ENCODE results near the gene TSPAN16.

The TSPAN16 gene

GRCh38 chr19:11361037-11361770 lies 65.2 kb downstream of the TSPAN16 start:
- DNase-seq (ENCODE audit: low read depth), result no peak
- H3K4me3 ChIP-seq (ENCODE audit: low read depth, low read length), result no peak overlapping the region
- TF ChIP-seq, protein P1, sequence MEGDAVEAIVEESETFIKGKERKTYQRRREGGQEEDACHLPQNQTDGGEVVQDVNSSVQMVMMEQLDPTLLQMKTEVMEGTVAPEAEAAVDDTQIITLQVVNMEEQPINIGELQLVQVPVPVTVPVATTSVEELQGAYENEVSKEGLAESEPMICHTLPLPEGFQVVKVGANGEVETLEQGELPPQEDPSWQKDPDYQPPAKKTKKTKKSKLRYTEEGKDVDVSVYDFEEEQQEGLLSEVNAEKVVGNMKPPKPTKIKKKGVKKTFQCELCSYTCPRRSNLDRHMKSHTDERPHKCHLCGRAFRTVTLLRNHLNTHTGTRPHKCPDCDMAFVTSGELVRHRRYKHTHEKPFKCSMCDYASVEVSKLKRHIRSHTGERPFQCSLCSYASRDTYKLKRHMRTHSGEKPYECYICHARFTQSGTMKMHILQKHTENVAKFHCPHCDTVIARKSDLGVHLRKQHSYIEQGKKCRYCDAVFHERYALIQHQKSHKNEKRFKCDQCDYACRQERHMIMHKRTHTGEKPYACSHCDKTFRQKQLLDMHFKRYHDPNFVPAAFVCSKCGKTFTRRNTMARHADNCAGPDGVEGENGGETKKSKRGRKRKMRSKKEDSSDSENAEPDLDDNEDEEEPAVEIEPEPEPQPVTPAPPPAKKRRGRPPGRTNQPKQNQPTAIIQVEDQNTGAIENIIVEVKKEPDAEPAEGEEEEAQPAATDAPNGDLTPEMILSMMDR (IDR thresholded peaks at IDR 0.05; ENCODE audit: insufficient read depth, low read depth, low read length, missing control alignments), result no peak

DNA sequence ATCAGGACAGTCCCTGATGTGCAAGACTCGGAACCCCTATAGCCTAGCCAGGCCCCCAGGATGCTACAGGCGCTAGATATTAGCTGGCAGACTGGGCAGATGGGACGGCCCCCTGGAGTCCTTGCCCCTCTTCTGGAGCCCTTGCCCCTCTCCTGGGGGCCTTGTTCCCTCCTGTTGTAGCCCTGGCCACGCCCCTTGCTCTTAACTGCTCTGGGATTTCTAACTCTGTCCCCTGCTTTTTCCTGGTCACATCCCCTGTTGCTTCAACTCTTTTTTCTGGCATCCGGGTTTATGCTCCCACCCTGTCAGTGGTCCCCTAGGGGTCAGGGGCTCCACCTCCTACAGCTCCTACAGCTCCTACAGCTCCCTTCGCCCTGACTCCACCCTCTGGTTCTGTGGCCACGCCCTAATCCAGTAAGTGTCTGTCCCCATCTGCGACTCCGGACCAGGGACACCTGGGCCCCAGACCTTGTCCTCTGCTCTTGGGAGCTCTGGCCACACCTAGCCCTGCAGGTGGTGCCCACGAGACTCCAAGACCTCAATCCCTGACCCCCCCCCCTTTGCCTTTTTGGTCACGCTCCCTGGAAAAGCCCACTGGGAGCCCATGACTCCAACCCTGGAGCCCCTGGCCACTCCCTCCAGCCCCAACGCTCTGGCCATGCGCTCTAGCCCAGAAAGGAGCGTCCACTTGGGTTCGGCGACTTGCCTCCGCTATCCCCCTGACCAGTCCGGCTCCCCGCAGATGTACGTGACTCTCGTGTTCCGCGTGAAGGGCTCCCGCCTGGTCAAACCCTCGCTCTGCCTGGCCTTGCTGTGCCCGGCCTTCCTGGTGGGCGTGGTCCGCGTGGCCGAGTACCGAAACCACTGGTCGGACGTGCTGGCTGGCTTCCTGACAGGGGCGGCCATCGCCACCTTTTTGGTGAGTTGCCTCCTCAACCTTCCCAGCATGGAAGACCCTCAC lies 66.1 kb downstream of the TSPAN16 start:
- H3K4me3 ChIP-seq (ENCODE audit: low read depth, low read length), result no peak overlapping the region
- no peak for DNase-seq (ENCODE audit: low read depth)
- TF ChIP-seq, protein P1 (IDR thresholded peaks at IDR 0.05; ENCODE audit: insufficient read depth, low read depth, low read length, missing control alignments), result no peak

DNA sequence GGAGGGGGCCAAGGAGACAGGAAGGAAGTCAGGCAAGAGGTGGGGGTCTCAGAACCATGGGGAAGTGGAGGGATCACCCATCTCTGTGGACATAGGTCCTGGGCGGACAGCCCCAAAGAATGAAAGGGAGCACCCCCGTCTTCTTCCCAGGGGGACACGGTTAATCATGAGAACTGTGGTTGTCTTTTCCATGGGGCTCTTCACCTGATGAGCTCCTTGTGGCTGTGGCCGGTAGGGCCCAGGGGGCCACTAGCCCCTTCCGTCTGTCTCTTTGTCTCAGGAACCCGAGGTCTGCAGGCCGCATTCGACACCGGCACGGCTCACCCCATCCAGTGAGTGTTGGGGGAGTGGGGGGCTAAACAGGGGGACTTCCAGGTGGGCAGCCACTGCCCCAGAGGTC lies 67.9 kb downstream of the TSPAN16 start:
- H3K4me3 ChIP-seq (ENCODE audit: low read depth, low read length), result no peak overlapping the region
- DNase-seq (ENCODE audit: low read depth), result no peak
- TF ChIP-seq, protein P1 (IDR thresholded peaks at IDR 0.05; ENCODE audit: insufficient read depth, low read depth, low read length, missing control alignments), result no peak

DNA sequence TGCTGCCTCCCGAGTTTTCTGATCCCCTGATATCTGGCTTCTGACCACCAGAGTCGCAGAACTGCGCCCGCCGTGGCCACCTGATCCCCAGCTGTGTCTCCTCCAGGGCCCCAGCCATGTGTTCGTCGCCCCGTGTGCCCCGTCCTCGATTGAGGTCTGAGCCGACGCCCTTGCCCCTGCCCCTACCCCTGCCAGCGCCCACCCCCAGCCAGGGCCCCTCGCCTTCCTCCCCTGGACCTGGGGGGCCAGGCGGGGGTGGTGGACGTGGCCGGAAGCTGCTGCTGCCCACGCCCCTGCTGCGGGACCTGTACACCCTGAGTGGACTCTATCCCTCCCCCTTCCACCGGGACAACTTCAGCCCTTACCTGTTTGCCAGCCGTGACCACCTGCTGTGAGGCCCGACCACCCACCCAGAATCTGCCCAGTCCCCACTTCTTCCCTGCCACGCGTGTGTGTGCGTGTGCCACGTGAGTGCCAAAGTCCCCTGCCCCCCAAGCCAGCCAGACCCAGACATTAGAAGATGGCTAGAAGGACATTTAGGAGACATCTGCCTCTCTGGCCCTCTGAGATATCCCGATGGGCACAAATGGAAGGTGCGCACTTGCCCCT lies 68.4 kb downstream of the TSPAN16 start:
- no peak for DNase-seq (ENCODE audit: low read depth)
- TF ChIP-seq, protein P1 (IDR thresholded peaks at IDR 0.05; ENCODE audit: insufficient read depth, low read depth, low read length, missing control alignments), result no peak
- H3K4me3 ChIP-seq (ENCODE audit: low read depth, low read length), result no peak overlapping the region

- TF ChIP-seq, protein P1 (IDR thresholded peaks at IDR 0.05; ENCODE audit: insufficient read depth, low read depth, low read length, missing control alignments), result no peak
- no peak for DNase-seq (ENCODE audit: low read depth)
- H3K4me3 ChIP-seq (ENCODE audit: low read depth, low read length), result no peak overlapping the region
These were observed 69.0 kb downstream of the TSPAN16 start for GRCh38 chr19:11364935-11365334.
